K562 (cell line): ENCODE data around the gene ZNRF3. TPM values are rescaled to one million over a fixed set of nuclear protein-coding genes. Genes with fewer than 3 reads are reported as not detected.
A peak's percentile ranks its signal among the peaks of the same experiment; 100 is the strongest.

Experiments
- CBFA2T2 ChIP-seq: fragments of 450-650 bp; conservative IDR thresholded peaks from 2 replicates; pipeline ENCODE4 v1.6.1; 2017; ENCODE audit warnings: mild to moderate bottlenecking
- CREB3L1 ChIP-seq: fragments of 450-650 bp; IDR thresholded peaks from 2 replicates; pipeline ENCODE4 v1.6.1; 2014; ENCODE audit warnings: low read depth, mild to moderate bottlenecking, moderate library complexity, borderline replicate concordance
- ESRRA ChIP-seq: fragments of 450-650 bp; IDR thresholded peaks from 2 replicates; pipeline ENCODE4 v1.6.1; 2014; ENCODE audit warnings: low read depth, mild to moderate bottlenecking, moderate library complexity, borderline replicate concordance
- MBD2 ChIP-seq: sonication (generic); IDR thresholded peaks from 2 replicates; pipeline ENCODE4 v1.6.1; 2016; ENCODE audit warnings: low read depth, borderline replicate concordance
- MNT ChIP-seq, 2 experiments: fragments of 450-650 bp; conservative IDR thresholded peaks; 2 replicates each; pipeline ENCODE4 v1.6.1; 2017; ENCODE audit warnings: mild to moderate bottlenecking in 2 of 2, moderate library complexity in 2 of 2
- POLR2AphosphoS5 ChIP-seq: IDR thresholded peaks from 2 replicates; pipeline ENCODE4 v1.6.1; 2011; ENCODE audit warnings: mild to moderate bottlenecking, low read depth, low read length, moderate library complexity; ENCODE audit not compliant: control insufficient read depth, insufficient read depth
- TCF7L2 ChIP-seq: fragments of 150-350 bp; IDR thresholded peaks from 2 replicates; pipeline ENCODE4 v1.6.1; 2016; ENCODE audit warnings: low read depth, mild to moderate bottlenecking, low read length, moderate library complexity
- USF1 ChIP-seq: sonication (generic); formaldehyde crosslinking; IDR thresholded peaks from 2 replicates; pipeline ENCODE4 v1.9.0; 2022; ENCODE audit warnings: mild to moderate bottlenecking, missing genetic modification reagents
- ZNF263 ChIP-seq: sonication (generic); formaldehyde crosslinking; IDR thresholded peaks from 2 replicates; pipeline ENCODE4 v1.8.0; 2022; ENCODE audit warnings: mild to moderate bottlenecking, missing genetic modification reagents, borderline replicate concordance
- polyA plus RNA-seq, 8 experiments: library from polyadenylated mRNA; depleted of rRNA in 4 of 8; stranded (reverse) in 5 of 8; unstranded in 3 of 8; fragments of >200 nt; fragmentation: Nextera tagmentation in 2 of 8; fragmentation: Illumina TruSeq in 1 of 8; extraction: Ambion mirVana in 2 of 8; extraction: Trizol in 1 of 8; gene quantifications; 2 replicates each; pipeline versions ENCODE4 v1.2.1 to v1.2.3, GENCODE V29; 2011 to 2014; ENCODE audit warnings: inconsistent platforms in 1 of 8, missing spikeins in 1 of 8
- total RNA-seq, 7 experiments: library from RNA; depleted of rRNA in 6 of 7; stranded (reverse); fragments of >200 nt in 6 of 7; fragmentation: Illumina TruSeq in 2 of 7; extraction: Trizol in 2 of 7; gene quantifications; 2 replicates each; pipeline versions ENCODE4 v1.2.1 to v1.2.3, GENCODE V29; 2011 to 2021; ENCODE audit warnings: low replicate concordance in 1 of 7

The ZNRF3 gene
- total and polyA plus RNA-seq, 9 of the 15 experiments (the other 6 are each of a cell fraction or from before 2014, with no cell fraction given), result 0.41 to 5.9 (median 1.7) TPM

DNA sequence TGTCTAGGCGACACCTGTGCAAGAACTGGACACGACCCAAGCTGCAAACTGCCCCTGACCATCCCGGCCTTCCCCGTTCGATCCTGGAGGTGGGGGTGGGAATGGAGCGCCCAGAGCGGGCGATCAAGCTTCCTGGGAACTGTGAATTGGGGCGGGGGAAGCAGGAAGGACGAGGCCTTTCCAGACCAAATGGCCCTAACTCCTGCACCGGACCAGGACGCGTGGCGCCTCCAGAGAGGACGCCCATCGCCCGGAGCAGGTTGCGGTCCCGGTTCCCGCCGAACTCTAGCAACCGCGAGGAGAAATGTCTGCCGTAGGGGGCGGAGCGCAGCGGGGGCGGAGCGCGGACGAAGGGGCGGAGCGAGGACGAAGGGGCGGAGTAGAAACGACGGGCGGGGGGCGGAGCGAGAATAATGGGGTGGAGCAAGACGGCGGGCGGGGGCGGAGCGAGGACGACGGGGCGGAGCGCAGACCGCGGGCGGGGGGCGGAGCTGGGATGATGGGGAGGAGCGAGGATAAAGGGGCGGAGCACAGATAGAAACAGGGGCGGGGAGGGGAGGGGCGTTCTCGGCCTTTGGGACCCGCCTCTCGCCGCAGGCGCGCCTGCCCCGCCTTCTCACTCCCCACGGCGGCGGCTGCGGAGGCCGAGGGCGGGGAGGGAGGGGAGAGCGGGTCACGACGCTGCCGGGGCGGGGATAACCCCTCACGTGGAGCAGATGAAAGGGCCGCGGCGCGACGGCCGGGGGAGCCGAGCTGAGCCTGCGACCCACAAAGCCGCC lies at the start of gene ZNRF3 (continued):
- TF ChIP-seq MNT (conservative IDR thresholded peaks at IDR 0.05), result peak; percentile 41 to 70; a peak in 1 of 4 replicates
- 0 out of 2 replicates have a peak, but pooled peaks have one; percentile 30 for TF ChIP-seq CREB3L1
- TF ChIP-seq ZNF263 (CRISPR knock-in tag), result 0 out of 2 replicates have a peak, but pooled peaks have one; percentile 17
- TF ChIP-seq MBD2, result peak; percentile 69; the same call in 1 of the 2 replicates
- TF ChIP-seq POLR2AphosphoS5, result peak; percentile 71
- TF ChIP-seq ESRRA, result peak; percentile 14; the same call in 1 of the 2 replicates
- TF ChIP-seq USF1 (CRISPR knock-in tag), result peak; percentile 53; the same call in 1 of the 2 replicates
- TF ChIP-seq CBFA2T2, result no peak
- peak; percentile 68; the same call in 1 of the 2 replicates for TF ChIP-seq TCF7L2
- TF ChIP-seq, all 486 proteins: peak for 49
